ENCODE data around the gene CAV3. TPM values are rescaled to one million over a fixed set of nuclear protein-coding genes. Genes with fewer than 3 reads are reported as not detected.

Gene CAV3
- total RNA-seq, 2 experiments from 2014 or later, result not detected

GRCh38 chr3:8705575-8705974 is 28.0 kb upstream of the CAV3 start:
- ATAC-seq (ENCODE audit: poor library complexity) (no peak), DNase-seq (no peak)
- peaks cover 0 to 2% of the 10 kb centered on the region in 2 experiments for H3K27me3 ChIP-seq (ENCODE audit: control insufficient read depth in 1 of 2, insufficient read depth in 2 of 2, low read length in 2 of 2)
- no peak overlapping the region for H3K27ac ChIP-seq (ENCODE audit: low read depth in 1 of 2, low read length in 2 of 2)
- ChIA-PET POLR2A (no interaction called here), CTCF (no interaction called here)
- Mint-ChIP-seq H3K27ac (no peak overlapping the region), H3K27me3 (no peaks in the 10 kb centered on the region), H3K4me1 (ENCODE audit: low read depth) (no peaks in the 10 kb centered on the region), H3K36me3 (ENCODE audit: low read depth) (no peaks in the 10 kb centered on the region), H3K4me3 (no peak overlapping the region), H3K9me3 (no peaks in the 10 kb centered on the region)
- intact Hi-C loops (cut with DNase I, micrococcal nuclease), result no loop called here
- H3K4me3 ChIP-seq (ENCODE audit: low read length), result no peak overlapping the region
- H3K4me1 ChIP-seq (ENCODE audit: insufficient read depth, low read length), result no peaks in the 10 kb centered on the region
- no peak for TF ChIP-seq CTCF (IDR thresholded peaks at IDR 0.05)
- H3K36me3 ChIP-seq (ENCODE audit: insufficient read depth, low read length), result no peaks in the 10 kb centered on the region
- H3K9me3 ChIP-seq (ENCODE audit: control insufficient read depth in 1 of 2, insufficient read depth in 1 of 2, low read length in 2 of 2), result peaks cover 0 to 4% of the 10 kb centered on the region in 2 experiments

- Histone ChIP-seq H3K4me3 (ENCODE audit: low read length) (no peak overlapping the region), H3K9me3 (ENCODE audit: control insufficient read depth in 1 of 2, insufficient read depth in 1 of 2, low read length in 2 of 2) (peaks cover 0 to 4% of the 10 kb centered on the region in 2 experiments), H3K27me3 (ENCODE audit: control insufficient read depth in 1 of 2, insufficient read depth in 2 of 2, low read length in 2 of 2) (peaks cover 0 to 2% of the 10 kb centered on the region in 2 experiments), H3K27ac (ENCODE audit: low read depth in 1 of 2, low read length in 2 of 2) (no peak overlapping the region), H3K4me1 (ENCODE audit: insufficient read depth, low read length) (no peaks in the 10 kb centered on the region), H3K36me3 (ENCODE audit: insufficient read depth, low read length) (no peaks in the 10 kb centered on the region)
- Mint-ChIP-seq H3K27ac (no peak overlapping the region), H3K36me3 (ENCODE audit: low read depth) (no peaks in the 10 kb centered on the region), H3K4me1 (ENCODE audit: low read depth) (no peaks in the 10 kb centered on the region), H3K9me3 (no peaks in the 10 kb centered on the region), H3K4me3 (no peak overlapping the region), H3K27me3 (peaks cover under 1% of the 10 kb centered on the region)
- ChIA-PET POLR2A (no interaction called here), CTCF (no interaction called here)
- ATAC-seq (ENCODE audit: poor library complexity) (no peak), DNase-seq (no peak)
- intact Hi-C loops (cut with DNase I, micrococcal nuclease), result no loop called here
- no peak for TF ChIP-seq CTCF (IDR thresholded peaks at IDR 0.05)
Measured at GRCh38 chr3:8709287-8709686, 24.3 kb upstream of the CAV3 start.

GRCh38 chr3:8709801-8710507 is 23.6 kb upstream of the CAV3 start:
- Mint-ChIP-seq H3K27ac (no peak overlapping the region), H3K4me3 (no peak overlapping the region)

More at GRCh38 chr3:8709801-8710507, 23.6 kb upstream of the CAV3 start:
- TF ChIP-seq CTCF (IDR thresholded peaks at IDR 0.05), result no peak
- H3K27me3 Mint-ChIP-seq, result peaks cover 5% of the 10 kb centered on the region
- no peak for DNase-seq
- Histone ChIP-seq H3K27me3 (ENCODE audit: control insufficient read depth in 1 of 2, insufficient read depth in 2 of 2, low read length in 2 of 2) (peaks cover 0 to 2% of the 10 kb centered on the region in 2 experiments), H3K4me1 (ENCODE audit: insufficient read depth, low read length) (no peaks in the 10 kb centered on the region), H3K9me3 (ENCODE audit: control insufficient read depth in 1 of 2, insufficient read depth in 1 of 2, low read length in 2 of 2) (peaks cover 0 to 6% of the 10 kb centered on the region in 2 experiments), H3K4me3 (ENCODE audit: low read length) (no peak overlapping the region), H3K27ac (ENCODE audit: low read depth in 1 of 2, low read length in 2 of 2) (no peak overlapping the region), H3K36me3 (ENCODE audit: insufficient read depth, low read length) (no peaks in the 10 kb centered on the region)
- intact Hi-C loops (cut with DNase I, micrococcal nuclease), result no loop called here
- POLR2A ChIA-PET, result no interaction called here
- no peaks in the 10 kb centered on the region for H3K9me3 Mint-ChIP-seq
- CTCF ChIA-PET, result no interaction called here
- H3K4me1 Mint-ChIP-seq (ENCODE audit: low read depth), result no peaks in the 10 kb centered on the region
- H3K36me3 Mint-ChIP-seq (ENCODE audit: low read depth), result no peaks in the 10 kb centered on the region
- no peak for ATAC-seq (ENCODE audit: poor library complexity)

Measured in CD4-positive, alpha-beta T cell (primary cell).